Glutamatergic neuron (in vitro differentiated cells): ENCODE data around the gene KIRREL3. TPM values are rescaled to one million over a fixed set of nuclear protein-coding genes. Genes with fewer than 3 reads are reported as not detected.

ENCODE experiments used
- DNase-seq: peaks from one replicate; pipeline ENCODE4 v3.0.0; 2022
- H3K27ac Mint-ChIP-seq: one replicate; pipeline ENCODE4 v1.8.0; 2020; ENCODE audit warnings: mild to moderate bottlenecking, mixed read lengths, inconsistent platforms; ENCODE audit not compliant: unreplicated experiment
- H3K27me3 Mint-ChIP-seq: one replicate; pipeline ENCODE4 v1.8.0; 2020; ENCODE audit warnings: mild to moderate bottlenecking, moderate library complexity, mixed read lengths, inconsistent platforms; ENCODE audit not compliant: unreplicated experiment
- H3K36me3 Mint-ChIP-seq: one replicate; pipeline ENCODE4 v1.8.0; 2020; ENCODE audit warnings: mild to moderate bottlenecking, mixed read lengths, inconsistent platforms; ENCODE audit not compliant: unreplicated experiment
- H3K4me1 Mint-ChIP-seq: one replicate; pipeline ENCODE4 v1.8.0; 2020; ENCODE audit warnings: mild to moderate bottlenecking, low read depth, mixed read lengths, inconsistent platforms; ENCODE audit not compliant: unreplicated experiment
- H3K4me3 Mint-ChIP-seq: one replicate; pipeline ENCODE4 v1.8.0; 2020; ENCODE audit warnings: mild to moderate bottlenecking, mixed read lengths, inconsistent platforms; ENCODE audit not compliant: unreplicated experiment
- H3K9me3 Mint-ChIP-seq: one replicate; pipeline ENCODE4 v1.8.0; 2020; ENCODE audit warnings: mild to moderate bottlenecking, moderate library complexity, mixed read lengths, inconsistent platforms; ENCODE audit not compliant: unreplicated experiment
- total RNA-seq: library from RNA; stranded (reverse); fragmentation: NEBNext Ultra II Directional; extraction: Animal tissue kit (Norgen Biotek cat#: 25700); gene quantifications from one replicate; pipeline ENCODE4 v1.2.1, GENCODE V29; 2021; ENCODE audit not compliant: unreplicated experiment
- TF ChIP-seq, protein P1 (sequence below): fragments of 200-600 bp; sonication (generic); IDR thresholded peaks from one replicate; pipeline ENCODE4 v1.5.0; 2021; ENCODE audit not compliant: partially characterized antibody, unreplicated experiment

KIRREL3 gene
- total RNA-seq, 1 donor from 2014 or later: 25.3 TPM

DNA sequence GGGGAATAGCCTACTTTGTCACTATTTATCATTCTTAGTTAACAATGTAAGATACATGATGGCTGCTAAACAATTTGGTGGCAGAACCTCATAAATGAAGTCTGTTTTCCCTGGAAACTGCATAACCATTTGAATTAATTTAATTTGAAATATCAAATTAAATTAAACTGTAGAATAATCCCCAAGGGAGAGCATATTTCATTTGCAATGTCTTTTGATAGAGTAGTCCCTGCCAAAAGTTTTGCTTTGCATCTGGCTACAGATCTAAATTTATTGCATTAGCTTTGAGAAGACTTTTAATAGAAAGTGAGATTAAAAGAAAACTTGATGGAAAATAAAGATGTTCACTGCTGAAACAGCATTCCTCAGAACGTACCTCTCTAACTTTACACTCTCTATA, 246.6 kb downstream of the KIRREL3 start:
- DNase-seq: no peak
- Mint-ChIP-seq H3K36me3 (peaks cover 15% of the 10 kb centered on the region), H3K4me3 (no peak overlapping the region), H3K4me1 (peaks cover 34% of the 10 kb centered on the region), H3K9me3 (peaks cover 16% of the 10 kb centered on the region), H3K27me3 (peaks cover 4% of the 10 kb centered on the region), H3K27ac (no peak overlapping the region)
- TF ChIP-seq, protein P1, sequence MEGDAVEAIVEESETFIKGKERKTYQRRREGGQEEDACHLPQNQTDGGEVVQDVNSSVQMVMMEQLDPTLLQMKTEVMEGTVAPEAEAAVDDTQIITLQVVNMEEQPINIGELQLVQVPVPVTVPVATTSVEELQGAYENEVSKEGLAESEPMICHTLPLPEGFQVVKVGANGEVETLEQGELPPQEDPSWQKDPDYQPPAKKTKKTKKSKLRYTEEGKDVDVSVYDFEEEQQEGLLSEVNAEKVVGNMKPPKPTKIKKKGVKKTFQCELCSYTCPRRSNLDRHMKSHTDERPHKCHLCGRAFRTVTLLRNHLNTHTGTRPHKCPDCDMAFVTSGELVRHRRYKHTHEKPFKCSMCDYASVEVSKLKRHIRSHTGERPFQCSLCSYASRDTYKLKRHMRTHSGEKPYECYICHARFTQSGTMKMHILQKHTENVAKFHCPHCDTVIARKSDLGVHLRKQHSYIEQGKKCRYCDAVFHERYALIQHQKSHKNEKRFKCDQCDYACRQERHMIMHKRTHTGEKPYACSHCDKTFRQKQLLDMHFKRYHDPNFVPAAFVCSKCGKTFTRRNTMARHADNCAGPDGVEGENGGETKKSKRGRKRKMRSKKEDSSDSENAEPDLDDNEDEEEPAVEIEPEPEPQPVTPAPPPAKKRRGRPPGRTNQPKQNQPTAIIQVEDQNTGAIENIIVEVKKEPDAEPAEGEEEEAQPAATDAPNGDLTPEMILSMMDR: no peak

DNA sequence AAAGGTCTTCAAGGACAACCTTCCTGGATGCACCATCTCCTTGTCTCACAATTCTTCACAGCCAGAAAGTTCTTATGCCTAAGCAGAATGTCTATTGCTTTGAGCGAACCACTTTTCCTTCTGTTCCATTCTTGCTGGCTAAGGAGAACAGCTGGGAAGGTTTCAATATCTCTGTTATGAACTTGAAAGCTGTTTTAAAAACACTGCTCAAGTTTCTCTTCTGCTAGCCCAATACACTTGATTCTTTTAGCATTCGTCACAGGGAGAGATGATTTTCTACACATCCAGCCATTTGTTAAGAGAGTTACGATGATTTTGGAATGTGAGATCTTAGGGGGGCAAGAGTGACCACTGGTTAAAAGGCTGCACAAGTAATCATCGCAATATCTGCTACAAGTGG, 249.3 kb downstream of the KIRREL3 start:
- peaks cover 4% of the 10 kb centered on the region for H3K27me3 Mint-ChIP-seq

DNA sequence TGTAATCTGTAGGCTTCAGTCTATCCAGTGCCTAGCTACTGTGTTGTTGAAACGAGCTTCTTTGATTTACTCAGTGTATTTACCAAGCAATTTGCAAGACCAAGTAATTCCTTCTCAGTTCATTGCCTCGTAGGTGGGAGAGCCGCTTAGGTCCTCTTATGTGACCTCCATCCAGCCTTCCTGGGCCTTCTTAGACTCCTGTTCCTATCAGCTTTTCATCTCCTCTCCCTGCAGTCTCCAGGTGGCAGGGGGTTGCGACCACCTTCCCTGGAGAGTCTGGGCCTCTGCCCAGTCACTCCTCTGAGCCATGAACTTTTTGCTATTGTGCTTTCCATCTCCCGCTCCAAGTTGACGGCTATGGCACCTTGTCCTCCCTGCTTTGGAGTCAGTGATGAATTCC, 251.8 kb downstream of the KIRREL3 start:
- no peak overlapping the region for H3K27ac Mint-ChIP-seq
- DNase-seq: no peak
- peaks cover 7% of the 10 kb centered on the region for H3K9me3 Mint-ChIP-seq
- H3K4me3 Mint-ChIP-seq: no peak overlapping the region
- peaks cover 17% of the 10 kb centered on the region for H3K36me3 Mint-ChIP-seq
- H3K4me1 Mint-ChIP-seq: peaks cover 11% of the 10 kb centered on the region
- H3K27me3 Mint-ChIP-seq: peaks cover 1% of the 10 kb centered on the region
- TF ChIP-seq, protein P1: no peak

More for the DNA sequence above, 249.3 kb downstream of the KIRREL3 start:
- H3K36me3 Mint-ChIP-seq: peaks cover 17% of the 10 kb centered on the region
- peaks cover 12% of the 10 kb centered on the region for H3K9me3 Mint-ChIP-seq
- no peak overlapping the region for H3K27ac Mint-ChIP-seq
- peaks cover 31% of the 10 kb centered on the region for H3K4me1 Mint-ChIP-seq
- H3K4me3 Mint-ChIP-seq: no peak overlapping the region
- TF ChIP-seq, protein P1: no peak
- DNase-seq: no peak

DNA sequence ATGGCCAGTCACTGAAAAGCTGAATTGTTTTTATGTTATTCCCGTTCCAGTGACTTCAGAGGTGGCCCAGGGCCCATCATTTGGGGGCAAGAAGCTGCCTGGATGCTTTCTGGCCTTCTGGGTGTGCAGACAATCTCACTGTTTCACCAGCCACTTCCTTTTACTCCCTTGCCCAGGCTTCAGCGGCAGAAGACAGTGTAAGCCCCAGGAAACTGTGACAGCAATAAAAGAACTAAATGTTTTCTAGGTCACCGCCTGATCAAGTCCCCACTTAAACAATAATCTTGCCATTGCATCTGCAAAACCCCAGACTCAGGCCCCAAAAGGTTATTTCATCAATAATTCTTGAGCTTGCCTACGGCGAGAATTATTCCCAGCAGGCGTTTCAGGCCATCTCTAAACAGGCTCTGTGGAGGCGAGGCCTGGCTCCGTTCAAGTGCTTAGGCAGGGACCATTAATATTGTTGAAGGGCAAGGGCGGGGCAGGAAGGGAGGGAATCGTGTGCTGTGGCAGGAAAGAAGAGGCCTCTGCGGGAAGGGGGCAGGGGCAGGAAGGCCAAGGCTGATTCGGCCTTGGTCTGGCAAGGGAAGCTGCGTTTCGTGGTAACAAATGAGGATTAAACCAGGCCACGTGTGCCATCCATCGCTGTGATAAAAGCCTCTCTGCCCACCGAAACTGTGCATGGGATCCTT, 252.3 kb downstream of the KIRREL3 start:
- TF ChIP-seq, protein P1: no peak
- peak overlapping the region; percentile 6 for H3K27ac Mint-ChIP-seq

DNA sequence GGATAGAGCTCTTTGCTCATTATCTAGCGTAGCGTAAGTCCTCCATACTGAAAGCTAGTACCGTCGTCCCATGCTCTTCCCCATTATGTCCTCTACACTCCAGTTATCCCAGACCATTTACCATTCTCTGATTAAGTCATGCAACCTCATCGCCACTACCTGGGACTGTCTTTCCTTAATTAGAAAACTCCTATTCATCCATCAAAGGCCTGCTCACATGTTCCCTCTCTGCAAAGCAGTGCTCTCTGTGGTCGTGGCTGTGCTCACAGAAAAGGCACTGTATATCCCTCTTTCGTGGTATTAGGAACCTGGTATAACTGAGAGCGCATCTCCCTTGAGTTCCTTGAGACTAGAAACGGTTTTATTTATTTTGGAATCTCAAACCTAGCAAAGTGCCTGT, 253.3 kb downstream of the KIRREL3 start:
- H3K27me3 Mint-ChIP-seq: peaks cover 1% of the 10 kb centered on the region
- TF ChIP-seq, protein P1: no peak

More for the DNA sequence above, 252.3 kb downstream of the KIRREL3 start:
- H3K4me3 Mint-ChIP-seq: no peak overlapping the region
- peaks cover 11% of the 10 kb centered on the region for H3K4me1 Mint-ChIP-seq
- peaks cover 1% of the 10 kb centered on the region for H3K27me3 Mint-ChIP-seq
- peak; percentile 31 for DNase-seq
- H3K36me3 Mint-ChIP-seq: peaks cover 17% of the 10 kb centered on the region
- peaks cover 7% of the 10 kb centered on the region for H3K9me3 Mint-ChIP-seq

More for the DNA sequence above, 253.3 kb downstream of the KIRREL3 start:
- peaks cover 7% of the 10 kb centered on the region for H3K9me3 Mint-ChIP-seq
- H3K36me3 Mint-ChIP-seq: peaks cover 17% of the 10 kb centered on the region
- no peak overlapping the region for H3K4me3 Mint-ChIP-seq
- no peak for DNase-seq
- peaks cover 11% of the 10 kb centered on the region for H3K4me1 Mint-ChIP-seq
- no peak overlapping the region for H3K27ac Mint-ChIP-seq
